Measurements from ENCODE around the gene AGBL3. TPM values are rescaled to one million over a fixed set of nuclear protein-coding genes. Genes with fewer than 3 reads are reported as not detected.
"Not testable (repeated sequence)": the region's sequence is repeated elsewhere in the genome, so short reads cannot be mapped to it uniquely, and the experiment has no call there.

AGBL3 gene
- total RNA-seq, 1 donor from 2014 or later = 4.2 TPM

- H3K36me3 ChIP-seq (ENCODE audit: control insufficient read depth in 3 of 3, insufficient read depth in 3 of 3, low read length in 3 of 3) = peaks cover 27 to 29% (median 28%) of the 10 kb centered on the region in 3 donors
- no peaks in the 10 kb centered on the region for H3K9me3 ChIP-seq (ENCODE audit: control insufficient read depth in 3 of 3, low read length in 3 of 3)
- no peaks in the 10 kb centered on the region for H3K27me3 ChIP-seq (ENCODE audit: control insufficient read depth in 3 of 3, insufficient read depth in 3 of 3, low read length in 3 of 3)
- peak overlapping the region; percentile 92 to 96 (median 93) for H3K9ac ChIP-seq (ENCODE audit: low read depth in 1 of 3, low read length in 3 of 3)
- peak overlapping the region; percentile 85 to 88 (median 86) for H3K4me3 ChIP-seq (ENCODE audit: low read length in 3 of 3)
- H3K27ac ChIP-seq (ENCODE audit: low read depth, low read length) = peak overlapping the region; percentile 94
- H3K4me1 ChIP-seq (ENCODE audit: control insufficient read depth in 3 of 3, insufficient read depth in 3 of 3, low read length in 3 of 3) = peaks cover 64 to 65% (median 65%) of the 10 kb centered on the region in 3 donors
Observed at GRCh38 chr7:135169141-135169963, 183.0 kb downstream of the AGBL3 start.

DNA sequence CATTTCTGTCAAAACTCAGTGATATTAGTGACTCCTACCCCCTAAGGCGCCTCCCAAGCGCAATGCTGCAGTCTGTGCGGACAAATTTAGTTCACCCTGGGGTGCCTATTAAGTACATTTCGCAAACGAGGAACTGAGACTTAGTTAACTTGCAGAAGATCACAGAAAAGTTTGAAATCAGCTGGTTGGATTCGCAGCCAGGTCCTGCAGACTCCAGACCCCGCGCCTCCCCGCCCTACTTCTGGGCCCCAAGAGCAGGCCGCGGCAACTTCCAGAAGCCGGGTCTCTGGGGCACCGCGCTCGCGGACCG is 183.6 kb downstream of the AGBL3 start:
- Histone ChIP-seq H3K9ac (ENCODE audit: low read depth in 1 of 3, low read length in 3 of 3) (peak overlapping the region; percentile 92 to 96 (median 93)), H3K27me3 (ENCODE audit: control insufficient read depth in 3 of 3, insufficient read depth in 3 of 3, low read length in 3 of 3) (no peaks in the 10 kb centered on the region), H3K27ac (ENCODE audit: low read depth, low read length) (peak overlapping the region; percentile 94), H3K36me3 (ENCODE audit: control insufficient read depth in 3 of 3, insufficient read depth in 3 of 3, low read length in 3 of 3) (peaks cover 27 to 29% (median 28%) of the 10 kb centered on the region in 3 donors), H3K4me3 (ENCODE audit: low read length in 3 of 3) (peak overlapping the region; percentile 85 to 88 (median 86)), H3K4me1 (ENCODE audit: control insufficient read depth in 3 of 3, insufficient read depth in 3 of 3, low read length in 3 of 3) (peaks cover 58 to 60% (median 59%) of the 10 kb centered on the region in 3 donors), H3K9me3 (ENCODE audit: control insufficient read depth in 3 of 3, low read length in 3 of 3) (no peaks in the 10 kb centered on the region)

GRCh38 chr7:135170274-135170997 is 184.1 kb downstream of the AGBL3 start, which contains the start of gene CYREN:
Gene CYREN (minus strand): TSS chr7:135170707. CDS start chr7:135168922, 1,785 bp downstream.
- H3K9ac ChIP-seq (ENCODE audit: low read depth in 1 of 3, low read length in 3 of 3) = peak within 1 kb of the TSS; percentile 92 to 96 (median 93)
- no peaks in the 10 kb centered on the region for H3K27me3 ChIP-seq (ENCODE audit: control insufficient read depth in 3 of 3, insufficient read depth in 3 of 3, low read length in 3 of 3)
- peaks cover 27 to 28% (median 28%) of the 10 kb centered on the region in 3 donors for H3K36me3 ChIP-seq (ENCODE audit: control insufficient read depth in 3 of 3, insufficient read depth in 3 of 3, low read length in 3 of 3)
- H3K4me1 ChIP-seq (ENCODE audit: control insufficient read depth in 3 of 3, insufficient read depth in 3 of 3, low read length in 3 of 3) = peaks cover 53 to 54% (median 54%) of the 10 kb centered on the region in 3 donors
- peak within 1 kb of the TSS; percentile 85 to 88 (median 86) for H3K4me3 ChIP-seq (ENCODE audit: low read length in 3 of 3)
- H3K27ac ChIP-seq (ENCODE audit: low read depth, low read length) = peak within 1 kb of the TSS; percentile 94
- H3K9me3 ChIP-seq (ENCODE audit: control insufficient read depth in 3 of 3, low read length in 3 of 3) = no peaks in the 10 kb centered on the region

GRCh38 chr7:135170998-135171481 is 184.7 kb downstream of the AGBL3 start:
- Histone ChIP-seq H3K4me1 (ENCODE audit: control insufficient read depth in 3 of 3, insufficient read depth in 3 of 3, low read length in 3 of 3) (peaks cover 47 to 49% (median 48%) of the 10 kb centered on the region in 3 donors), H3K9ac (ENCODE audit: low read depth in 1 of 3, low read length in 3 of 3) (peak overlapping the region; percentile 84 to 96 (median 92)), H3K36me3 (ENCODE audit: control insufficient read depth in 3 of 3, insufficient read depth in 3 of 3, low read length in 3 of 3) (peaks cover 22 to 23% (median 22%) of the 10 kb centered on the region in 3 donors)

GRCh38 chr7:135171581-135172291 is 185.4 kb downstream of the AGBL3 start:
- Histone ChIP-seq H3K27ac (ENCODE audit: low read depth, low read length) (peak overlapping the region; percentile 94), H3K9ac (ENCODE audit: low read depth in 1 of 3, low read length in 3 of 3) (peak overlapping the region; percentile 53 to 96 (median 84))

More at GRCh38 chr7:135170998-135171481, 184.7 kb downstream of the AGBL3 start:
- not testable (repeated sequence) for H3K27me3 ChIP-seq (ENCODE audit: control insufficient read depth in 3 of 3, insufficient read depth in 3 of 3, low read length in 3 of 3); H3K9me3 ChIP-seq (ENCODE audit: control insufficient read depth in 3 of 3, low read length in 3 of 3)
- Histone ChIP-seq H3K4me3 (ENCODE audit: low read length in 3 of 3) (peak overlapping the region; percentile 65 to 88 (median 85)), H3K27ac (ENCODE audit: low read depth, low read length) (peak overlapping the region; percentile 94)

DNA sequence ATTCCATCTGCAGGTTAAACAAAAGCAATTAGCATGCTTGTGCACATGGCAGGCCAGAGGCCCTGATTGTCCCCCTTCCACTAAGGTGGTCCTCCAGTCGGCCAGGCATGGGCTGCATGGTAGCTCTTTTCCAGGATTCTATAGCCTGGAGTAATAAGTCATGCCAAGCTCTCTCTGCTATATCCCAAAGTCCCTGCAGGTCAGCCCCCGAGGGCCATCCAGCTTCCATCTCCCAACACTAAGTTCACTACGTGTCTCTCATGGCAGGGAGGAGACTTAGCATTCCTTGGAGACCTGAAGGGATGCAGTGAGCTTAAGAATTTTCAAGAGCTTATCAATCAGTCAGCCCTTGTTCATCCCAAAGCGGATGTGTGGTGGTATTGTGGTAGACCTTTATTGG is 187.6 kb downstream of the AGBL3 start:
- Histone ChIP-seq H3K4me1 (ENCODE audit: control insufficient read depth in 3 of 3, insufficient read depth in 3 of 3, low read length in 3 of 3) (peaks cover 21 to 22% (median 21%) of the 10 kb centered on the region in 3 donors), H3K36me3 (ENCODE audit: control insufficient read depth in 3 of 3, insufficient read depth in 3 of 3, low read length in 3 of 3) (peaks cover 0 to 20% (median 3%) of the 10 kb centered on the region in 3 donors)
- H3K27ac ChIP-seq (ENCODE audit: low read depth, low read length); H3K9ac ChIP-seq (ENCODE audit: low read depth in 1 of 3, low read length in 3 of 3); H3K4me3 ChIP-seq (ENCODE audit: low read length in 3 of 3); H3K27me3 ChIP-seq (ENCODE audit: control insufficient read depth in 3 of 3, insufficient read depth in 3 of 3, low read length in 3 of 3); H3K9me3 ChIP-seq (ENCODE audit: control insufficient read depth in 3 of 3, low read length in 3 of 3): not testable (repeated sequence)

More at GRCh38 chr7:135171581-135172291, 185.4 kb downstream of the AGBL3 start:
- not testable (repeated sequence) for H3K27me3 ChIP-seq (ENCODE audit: control insufficient read depth in 3 of 3, insufficient read depth in 3 of 3, low read length in 3 of 3); H3K9me3 ChIP-seq (ENCODE audit: control insufficient read depth in 3 of 3, low read length in 3 of 3)
- Histone ChIP-seq H3K36me3 (ENCODE audit: control insufficient read depth in 3 of 3, insufficient read depth in 3 of 3, low read length in 3 of 3) (peaks cover 16 to 24% (median 20%) of the 10 kb centered on the region in 3 donors), H3K4me1 (ENCODE audit: control insufficient read depth in 3 of 3, insufficient read depth in 3 of 3, low read length in 3 of 3) (peaks cover 41 to 43% (median 42%) of the 10 kb centered on the region in 3 donors), H3K4me3 (ENCODE audit: low read length in 3 of 3) (peak overlapping the region; percentile 54 to 58 (median 54))

- Histone ChIP-seq H3K4me3 (ENCODE audit: low read length in 3 of 3) (no peak overlapping the region), H3K9me3 (ENCODE audit: control insufficient read depth in 3 of 3, low read length in 3 of 3) (no peaks in the 10 kb centered on the region), H3K4me1 (ENCODE audit: control insufficient read depth in 3 of 3, insufficient read depth in 3 of 3, low read length in 3 of 3) (peaks cover 11 to 12% (median 11%) of the 10 kb centered on the region in 3 donors), H3K27ac (ENCODE audit: low read depth, low read length) (no peak overlapping the region), H3K9ac (ENCODE audit: low read depth in 1 of 3, low read length in 3 of 3) (no peak overlapping the region), H3K27me3 (ENCODE audit: control insufficient read depth in 3 of 3, insufficient read depth in 3 of 3, low read length in 3 of 3) (no peaks in the 10 kb centered on the region), H3K36me3 (ENCODE audit: control insufficient read depth in 3 of 3, insufficient read depth in 3 of 3, low read length in 3 of 3) (peaks cover under 1 to 24% (median 4%) of the 10 kb centered on the region in 3 donors)
Observed at GRCh38 chr7:135174941-135175340, 188.6 kb downstream of the AGBL3 start.

DNA sequence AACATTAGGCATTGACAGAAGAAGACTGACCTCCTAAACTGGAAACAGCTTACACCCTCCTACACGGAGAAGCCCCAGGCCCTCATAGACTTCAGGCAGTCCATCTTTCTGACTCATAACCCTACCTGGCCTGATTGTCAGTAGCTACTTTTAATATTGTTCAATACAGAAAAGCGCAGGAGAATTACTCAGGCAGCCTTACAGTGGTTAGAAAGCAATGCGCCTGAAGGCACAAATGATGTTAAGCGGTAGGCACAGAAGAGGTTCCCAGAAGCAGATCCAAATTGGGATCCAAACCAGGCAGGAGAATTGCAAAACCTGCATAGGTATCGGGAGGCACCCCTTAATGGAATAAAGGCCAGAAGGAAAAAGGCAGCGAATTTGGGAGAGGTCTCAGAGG is 189.6 kb downstream of the AGBL3 start:
- H3K27me3 ChIP-seq (ENCODE audit: control insufficient read depth in 3 of 3, insufficient read depth in 3 of 3, low read length in 3 of 3) = no peaks in the 10 kb centered on the region
- no peak overlapping the region for H3K9ac ChIP-seq (ENCODE audit: low read depth in 1 of 3, low read length in 3 of 3)
- no peak overlapping the region for H3K4me3 ChIP-seq (ENCODE audit: low read length in 3 of 3)
- peaks cover 7 to 34% (median 9%) of the 10 kb centered on the region in 3 donors for H3K36me3 ChIP-seq (ENCODE audit: control insufficient read depth in 3 of 3, insufficient read depth in 3 of 3, low read length in 3 of 3)
- H3K9me3 ChIP-seq (ENCODE audit: control insufficient read depth in 3 of 3, low read length in 3 of 3) = peaks cover 0 to 4% (median 0%) of the 10 kb centered on the region in 3 donors
- H3K27ac ChIP-seq (ENCODE audit: low read depth, low read length) = no peak overlapping the region
- H3K4me1 ChIP-seq (ENCODE audit: control insufficient read depth in 3 of 3, insufficient read depth in 3 of 3, low read length in 3 of 3) = peaks cover 9 to 10% (median 10%) of the 10 kb centered on the region in 3 donors

GRCh38 chr7:135177028-135177696 is 190.9 kb downstream of the AGBL3 start:
- Histone ChIP-seq H3K36me3 (ENCODE audit: control insufficient read depth in 3 of 3, insufficient read depth in 3 of 3, low read length in 3 of 3) (peaks cover 16 to 47% (median 17%) of the 10 kb centered on the region in 3 donors), H3K4me3 (ENCODE audit: low read length in 3 of 3) (no peak overlapping the region), H3K9me3 (ENCODE audit: control insufficient read depth in 3 of 3, low read length in 3 of 3) (peaks cover 0 to 9% (median 7%) of the 10 kb centered on the region in 3 donors), H3K4me1 (ENCODE audit: control insufficient read depth in 3 of 3, insufficient read depth in 3 of 3, low read length in 3 of 3) (peaks cover 0 to 3% (median 0%) of the 10 kb centered on the region in 3 donors), H3K9ac (ENCODE audit: low read depth in 1 of 3, low read length in 3 of 3) (no peak overlapping the region), H3K27me3 (ENCODE audit: control insufficient read depth in 3 of 3, insufficient read depth in 3 of 3, low read length in 3 of 3) (no peaks in the 10 kb centered on the region), H3K27ac (ENCODE audit: low read depth, low read length) (no peak overlapping the region)
